CD4-positive, alpha-beta T cell (primary cell): ENCODE data around the gene KLRB1. TPM values are rescaled to one million over a fixed set of nuclear protein-coding genes. Genes with fewer than 3 reads are reported as not detected.

Experiments
- ATAC-seq: fragments of 200-7000 bp; cut with Tn5 transposase; one replicate; pipeline ENCODE4 v1.10.0; 2022; ENCODE audit warnings: mild to moderate bottlenecking; ENCODE audit not compliant: poor library complexity
- CTCF ChIA-PET: fragments of 350-600 bp; sonication (Branson Sonifier 250); formaldehyde crosslinking; loops from one replicate; lab custom pipeline; 2021; ENCODE audit warnings: antibody characterized with exemption, inconsistent platforms; lab: Charles Lee
- POLR2A ChIA-PET: fragments of 350-600 bp; sonication (Branson Sonifier 250); formaldehyde crosslinking; loops from one replicate; lab custom pipeline; 2021; ENCODE audit warnings: antibody characterized with exemption, inconsistent platforms; lab: Charles Lee
- DNase-seq, 14 experiments: peaks; one replicate each; pipeline ENCODE4 v3.0.0-alpha.2; 2013 to 2020; ENCODE audit warnings: mixed read lengths in 2 of 14
- H3K27ac ChIP-seq, 2 donors: one replicate each; pipeline versions ENCODE4 v1.5.1 to v1.7.0; 2013; ENCODE audit warnings: low read length in 2 of 2, low read depth in 1 of 2, mild to moderate bottlenecking in 1 of 2
- H3K27me3 ChIP-seq, 2 experiments: 1 replicate in 1 of 2; 2 replicates in 1 of 2; pipeline versions ENCODE4 v1.6.1 to v1.7.0; 2013; ENCODE audit warnings: low read length in 2 of 2, control low read depth in 1 of 2, mild to moderate bottlenecking in 1 of 2, moderate library complexity in 1 of 2; ENCODE audit not compliant: insufficient read depth in 2 of 2, control insufficient read depth in 1 of 2
- H3K36me3 ChIP-seq: one replicate; pipeline ENCODE4 v1.6.1; 2013; ENCODE audit warnings: low read length, control low read depth; ENCODE audit not compliant: insufficient read depth
- H3K4me1 ChIP-seq: one replicate; pipeline ENCODE4 v1.6.1; 2013; ENCODE audit warnings: low read length, control low read depth; ENCODE audit not compliant: insufficient read depth
- H3K4me3 ChIP-seq: one replicate; pipeline ENCODE4 v1.5.1; 2013; ENCODE audit warnings: mild to moderate bottlenecking, low read length, moderate library complexity
- H3K9me3 ChIP-seq, 2 experiments: 1 replicate in 1 of 2; 2 replicates in 1 of 2; pipeline versions ENCODE4 v1.6.1 to v1.7.0; 2013; ENCODE audit warnings: low read length in 2 of 2, mild to moderate bottlenecking in 2 of 2, control low read depth in 1 of 2, moderate library complexity in 1 of 2; ENCODE audit not compliant: control insufficient read depth in 1 of 2, insufficient read depth in 1 of 2
- H3K27ac Mint-ChIP-seq: one replicate; pipeline ENCODE4 v1.8.0; 2020; ENCODE audit warnings: mixed read lengths
- H3K27me3 Mint-ChIP-seq: one replicate; pipeline ENCODE4 v1.8.0; 2021; ENCODE audit warnings: mixed read lengths
- H3K36me3 Mint-ChIP-seq: one replicate; pipeline ENCODE4 v1.8.0; 2021; ENCODE audit warnings: low read depth, mixed read lengths
- H3K4me1 Mint-ChIP-seq: one replicate; pipeline ENCODE4 v1.8.0; 2021; ENCODE audit warnings: low read depth, mixed read lengths
- H3K4me3 Mint-ChIP-seq: one replicate; pipeline ENCODE4 v1.8.0; 2020; ENCODE audit warnings: mild to moderate bottlenecking, mixed read lengths
- H3K9me3 Mint-ChIP-seq: one replicate; pipeline ENCODE4 v1.8.0; 2020; ENCODE audit warnings: mixed read lengths
- CTCF ChIP-seq: fragments of 200-600 bp; IDR thresholded peaks from one replicate; pipeline ENCODE4 v1.8.0; 2022; ENCODE audit warnings: antibody characterized with exemption, mild to moderate bottlenecking
- intact Hi-C, 2 experiments: fragments of 100-400 bp; cut with DNase I in 1 of 2; cut with micrococcal nuclease in 1 of 2; formaldehyde crosslinking; loops; one replicate each; pipeline versions ENCODE4 v1.15.1 to v1.9.0; 2023 to 2025; cut with DNase I, micrococcal nuclease
- total RNA-seq, 174 experiments: library from RNA in 2 of 174; stranded (reverse) in 2 of 174; gene quantifications; one replicate each; pipeline ENCODE4 v1.2.3 and lab custom pipeline; 2021 to 2026

The KLRB1 gene
- total RNA-seq, 2 experiments from 2014 or later: 54.8 to 56.2 TPM

GRCh38 chr12:9643266-9643660 is 35.5 kb upstream of the KLRB1 start:
- H3K36me3 ChIP-seq: no peaks in the 10 kb centered on the region
- H3K4me1 ChIP-seq: peaks cover 32% of the 10 kb centered on the region
- Mint-ChIP-seq H3K27me3 (no peaks in the 10 kb centered on the region), H3K9me3 (peaks cover 5% of the 10 kb centered on the region), H3K4me1 (peaks cover 69% of the 10 kb centered on the region), H3K4me3 (no peak overlapping the region), H3K27ac (peak overlapping the region; percentile 72), H3K36me3 (peaks cover 48% of the 10 kb centered on the region)
- ATAC-seq (no peak), DNase-seq (no peak)
- intact Hi-C loops: no loop called here
- H3K9me3 ChIP-seq: peaks cover 8 to 15% of the 10 kb centered on the region in 2 experiments
- no peaks in the 10 kb centered on the region for H3K27me3 ChIP-seq
- CTCF ChIA-PET: no interaction called here
- H3K27ac ChIP-seq: peak overlapping the region in 1 of 2 donors; percentile 8
- no peak overlapping the region for H3K4me3 ChIP-seq
- TF ChIP-seq CTCF: no peak
- POLR2A ChIA-PET: interaction anchor here (1.7 kb wide), 1 partner anchor 31 kb away, joined by 3 read pairs; no protein-coding TSS in a partner anchor

GRCh38 chr12:9642606-9643265 is 35.0 kb upstream of the KLRB1 start:
- H3K27ac ChIP-seq: no peak overlapping the region
- intact Hi-C loops: no loop called here
- no peaks in the 10 kb centered on the region for H3K27me3 ChIP-seq
- TF ChIP-seq CTCF: no peak
- peaks cover 50% of the 10 kb centered on the region for H3K36me3 Mint-ChIP-seq
- H3K9me3 Mint-ChIP-seq: peaks cover 5% of the 10 kb centered on the region
- H3K4me3 Mint-ChIP-seq: no peak overlapping the region
- no peak for DNase-seq
- H3K4me1 ChIP-seq: peaks cover 35% of the 10 kb centered on the region
- no peak for ATAC-seq
- H3K36me3 ChIP-seq: no peaks in the 10 kb centered on the region
- CTCF ChIA-PET: no interaction called here
- H3K9me3 ChIP-seq: peaks cover 8 to 15% of the 10 kb centered on the region in 2 experiments
- H3K4me1 Mint-ChIP-seq: peaks cover 73% of the 10 kb centered on the region
- peak overlapping the region; percentile 72 for H3K27ac Mint-ChIP-seq
- H3K4me3 ChIP-seq: no peak overlapping the region
- H3K27me3 Mint-ChIP-seq: no peaks in the 10 kb centered on the region
- POLR2A ChIA-PET: interaction anchor here (1.4 kb wide), 1 partner anchor 28 kb away, joined by 3 read pairs; no protein-coding TSS in a partner anchor

- intact Hi-C loops: no loop called here
- Histone ChIP-seq H3K27me3 (no peaks in the 10 kb centered on the region), H3K4me3 (no peak overlapping the region), H3K9me3 (peaks cover 5 to 15% of the 10 kb centered on the region in 2 experiments), H3K36me3 (no peaks in the 10 kb centered on the region), H3K4me1 (peaks cover 36% of the 10 kb centered on the region), H3K27ac (no peak overlapping the region)
- peaks cover 77% of the 10 kb centered on the region for H3K4me1 Mint-ChIP-seq
- ChIA-PET CTCF (interaction anchor here (1.0 to 1.8 kb wide), 2 partner anchors 9 to 68 kb away, joined by 3 to 5 read pairs; no protein-coding TSS in a partner anchor), POLR2A (interaction anchor here (2.7 kb wide), 1 partner anchor 8 kb away, joined by 24 read pairs; no protein-coding TSS in a partner anchor)
- TF ChIP-seq CTCF: no peak
- no peak for ATAC-seq
- H3K27me3 Mint-ChIP-seq: no peaks in the 10 kb centered on the region
- H3K9me3 Mint-ChIP-seq: peaks cover 3% of the 10 kb centered on the region
- no peak for DNase-seq
- H3K27ac Mint-ChIP-seq: no peak overlapping the region
- H3K36me3 Mint-ChIP-seq: peaks cover 41% of the 10 kb centered on the region
- no peak overlapping the region for H3K4me3 Mint-ChIP-seq
Observed at GRCh38 chr12:9640024-9640423, 32.3 kb upstream of the KLRB1 start.
